Endothelial cell of hepatic sinusoid (primary cell): Measurements from ENCODE around the gene DNAJB4.

Experiments used
- in situ Hi-C: cut with HindIII; loops from 2 replicates; pipeline ENCODE4 v1.10.0; 2017; ENCODE audit warnings: low sequenced_read_pairs

Gene DNAJB4

DNA sequence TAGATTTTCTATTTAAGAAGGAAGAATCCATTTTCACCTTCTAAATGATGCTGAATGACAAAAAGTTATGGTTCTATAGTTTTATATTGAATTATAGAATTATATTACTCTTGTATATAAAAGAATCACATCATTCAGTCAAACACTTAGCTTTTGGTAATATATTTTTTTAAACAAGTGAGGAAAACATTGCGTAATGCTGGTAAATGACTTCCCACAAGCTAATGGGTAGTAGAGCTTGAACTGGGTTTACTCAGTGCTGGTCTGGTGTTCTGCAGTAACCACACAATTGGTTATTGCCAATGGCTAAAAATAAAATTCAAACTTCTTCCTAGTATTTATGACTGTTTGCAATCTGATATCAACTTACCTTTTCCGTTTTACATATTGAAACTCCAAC is 30.4 kb downstream of the DNAJB4 start:
- in situ Hi-C loops: no loop called here

GRCh38 chr1:78036450-78036849 is 31.7 kb downstream of the DNAJB4 start:
- in situ Hi-C loops: no loop called here

- in situ Hi-C loops: no loop called here
Measured at GRCh38 chr1:78038071-78038470, 33.3 kb downstream of the DNAJB4 start.

DNA sequence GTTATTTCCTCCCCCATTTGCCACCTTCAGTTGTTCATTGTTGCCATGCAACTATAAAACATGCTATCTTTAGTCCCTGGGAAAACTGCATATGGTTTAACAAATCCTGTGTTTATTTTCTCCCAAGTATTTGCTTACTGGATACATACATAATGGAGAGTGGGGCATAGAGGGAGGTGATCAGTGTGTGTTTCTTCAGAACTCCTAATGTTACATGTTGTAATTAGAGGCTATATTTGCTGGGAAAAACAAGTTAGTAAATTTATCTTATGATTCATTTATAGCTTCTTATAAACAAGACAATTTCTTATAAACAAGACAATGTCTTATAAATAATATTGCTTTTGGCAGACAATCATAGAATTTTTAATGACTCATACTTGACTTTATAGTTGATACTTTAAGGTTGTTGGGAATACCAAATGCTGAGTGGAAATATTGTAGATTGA is 33.8 kb downstream of the DNAJB4 start:
- in situ Hi-C loops: no loop called here

- in situ Hi-C loops: no loop called here
Measured at GRCh38 chr1:78040484-78041089, 35.8 kb downstream of the DNAJB4 start.

DNA sequence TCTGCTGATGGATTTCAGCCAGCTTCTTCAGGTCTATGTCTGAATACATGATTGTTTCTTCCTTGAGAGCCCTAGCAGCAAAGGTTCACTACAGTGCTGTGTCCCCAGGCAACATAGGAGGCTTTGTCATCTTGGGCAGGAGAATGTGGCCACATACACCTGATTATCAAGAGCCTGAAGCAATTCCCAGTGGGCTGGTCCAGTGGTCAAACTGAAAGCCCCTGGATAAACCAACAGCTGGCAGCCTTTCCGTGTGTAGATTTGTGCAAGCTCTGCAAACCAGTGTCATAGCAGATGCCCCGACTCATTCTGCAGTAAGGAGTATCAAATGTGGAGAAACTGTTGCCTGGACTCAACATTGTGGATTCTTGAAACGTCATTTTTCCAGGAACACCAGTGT is 38.7 kb downstream of the DNAJB4 start:
- in situ Hi-C loops: no loop called here

GRCh38 chr1:78044796-78045562 is 40.2 kb downstream of the DNAJB4 start:
- in situ Hi-C loops: no loop called here

- in situ Hi-C loops: no loop called here
Measured at GRCh38 chr1:78045563-78045925, 40.8 kb downstream of the DNAJB4 start.

- in situ Hi-C loops: no loop called here
Measured at GRCh38 chr1:78045926-78046778, 41.4 kb downstream of the DNAJB4 start, which contains the start of gene GIPC2. Gene GIPC2, plus strand, starts transcription at chr1:78045966. Its CDS starts 129 bp downstream, at chr1:78046095.

DNA sequence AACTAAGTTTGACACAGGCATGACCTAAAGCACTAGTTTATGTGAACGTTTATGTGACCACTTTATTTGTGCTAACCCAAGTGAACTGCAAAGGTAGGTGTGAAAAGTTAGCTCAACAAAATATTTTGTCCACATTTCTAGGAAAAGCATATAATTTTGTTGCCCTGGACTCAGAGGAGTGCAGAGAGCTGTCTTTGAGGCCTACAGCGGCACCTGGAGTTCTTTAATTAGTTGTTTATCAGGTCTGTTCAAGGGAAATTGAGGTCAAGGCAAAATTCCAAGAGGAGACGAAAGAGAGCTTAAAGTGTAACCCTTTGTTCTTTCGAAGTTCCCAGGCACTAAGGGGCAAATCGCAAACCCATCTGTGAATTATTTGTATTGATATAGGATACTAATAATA is 42.4 kb downstream of the DNAJB4 start:
- in situ Hi-C loops: no loop called here

DNA sequence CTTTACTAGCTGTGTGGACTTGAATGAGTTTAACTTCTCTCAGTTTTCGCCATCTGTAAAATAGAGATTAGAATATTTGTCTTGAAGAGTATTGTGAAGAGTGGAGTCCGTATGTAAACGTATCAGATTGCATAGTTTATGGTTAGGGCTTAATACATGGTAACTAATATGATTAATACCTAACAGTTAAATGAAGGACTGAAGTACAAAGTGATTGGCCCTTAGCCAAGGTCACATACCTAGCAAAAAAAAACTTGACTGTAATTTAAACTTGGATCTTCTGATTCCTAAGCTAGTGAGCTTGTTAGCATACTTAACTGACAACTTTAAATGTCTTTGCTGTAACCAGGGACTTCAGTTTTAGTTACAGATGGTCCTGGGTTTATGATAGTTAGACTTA is 42.9 kb downstream of the DNAJB4 start:
- in situ Hi-C loops: no loop called here

GRCh38 chr1:78048446-78048845 is 43.7 kb downstream of the DNAJB4 start:
- in situ Hi-C loops: no loop called here

GRCh38 chr1:78049396-78049795 is 44.7 kb downstream of the DNAJB4 start:
- in situ Hi-C loops: no loop called here

DNA sequence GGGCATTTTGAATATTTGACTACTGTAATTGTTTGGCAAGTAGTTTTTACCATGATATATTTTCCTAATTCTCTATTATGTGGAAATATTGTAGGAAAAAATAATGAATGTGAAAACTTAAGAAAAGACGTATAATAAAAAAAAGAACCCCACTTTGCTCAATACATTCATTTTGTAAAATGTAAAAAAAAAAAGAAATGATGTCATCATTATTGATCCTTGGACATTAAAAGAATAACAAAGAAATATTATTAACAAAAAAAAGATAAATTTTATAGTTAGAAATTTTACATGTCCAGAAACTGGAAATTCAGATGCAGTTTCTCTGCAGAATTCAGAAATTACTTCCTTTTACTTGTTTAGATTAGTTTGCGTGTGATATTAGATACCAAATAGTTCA is 46.3 kb downstream of the DNAJB4 start:
- in situ Hi-C loops: loop anchor here (5.0 kb wide), 1 partner anchor 54 kb away; no protein-coding TSS in a partner anchor

DNA sequence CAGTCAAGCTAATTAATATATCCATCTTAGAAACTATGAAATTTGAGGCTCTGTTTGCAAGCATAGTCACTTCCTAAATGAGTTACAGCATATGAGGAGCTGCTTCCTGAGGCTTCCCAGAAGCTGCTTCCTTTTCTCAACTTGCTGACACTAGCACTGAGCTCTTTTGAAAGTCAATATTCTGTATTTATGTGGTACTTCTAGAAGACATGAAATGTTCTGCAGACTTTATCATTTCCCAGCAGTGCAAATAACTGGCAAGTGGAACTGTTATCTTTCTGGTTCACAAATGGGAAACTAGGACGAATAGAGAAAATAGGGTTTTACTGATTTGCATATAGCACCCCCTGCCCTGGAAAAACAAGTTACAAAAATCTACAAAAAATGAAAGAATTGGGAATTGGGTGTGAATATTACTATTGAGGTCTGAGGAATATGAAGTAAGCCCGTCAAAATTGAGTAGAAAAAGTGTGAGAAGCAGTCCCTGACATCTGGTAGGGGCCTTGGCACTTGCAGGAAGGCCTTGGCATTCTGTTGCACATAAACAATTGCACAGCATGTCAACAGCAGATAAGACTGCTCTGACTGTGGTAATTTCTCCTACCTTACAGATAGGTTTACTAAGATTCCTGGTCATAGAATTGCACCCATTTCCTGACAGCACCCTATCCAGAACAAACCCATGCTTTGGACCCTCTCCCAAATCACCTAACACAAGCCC is 48.1 kb downstream of the DNAJB4 start:
- in situ Hi-C loops: loop anchor here (5.0 kb wide), 1 partner anchor 56 kb away; no protein-coding TSS in a partner anchor

- in situ Hi-C loops: loop anchor here (5.0 kb wide), 1 partner anchor 56 kb away; no protein-coding TSS in a partner anchor
Measured at GRCh38 chr1:78053498-78053897, 48.8 kb downstream of the DNAJB4 start.

GRCh38 chr1:78054559-78054958 is 49.8 kb downstream of the DNAJB4 start:
- in situ Hi-C loops: loop anchor here (5.0 kb wide), 1 partner anchor 57 kb away; no protein-coding TSS in a partner anchor

GRCh38 chr1:78054972-78055371 is 50.2 kb downstream of the DNAJB4 start:
- in situ Hi-C loops: loop anchor here (5.0 kb wide), 1 partner anchor 58 kb away; no protein-coding TSS in a partner anchor

GRCh38 chr1:78055565-78056132 is 50.9 kb downstream of the DNAJB4 start:
- in situ Hi-C loops: no loop called here

DNA sequence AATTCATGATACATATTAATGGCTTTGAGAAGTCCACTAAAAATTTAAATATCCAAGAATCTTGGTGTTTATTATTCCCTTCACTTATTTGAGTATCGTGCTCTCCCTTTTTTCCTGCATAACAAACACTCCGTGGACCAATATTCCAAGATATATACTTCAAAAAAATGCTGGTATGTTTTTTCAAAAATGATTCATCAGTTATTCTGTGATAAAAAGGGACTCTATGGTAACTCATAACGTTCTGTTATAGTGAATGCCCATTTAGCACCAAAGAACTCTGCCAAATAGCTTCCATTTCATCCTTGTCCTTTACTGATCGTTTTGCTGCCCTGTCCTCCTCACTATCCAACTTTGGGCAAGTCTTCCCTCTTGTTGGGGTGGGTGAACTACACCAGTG is 53.9 kb downstream of the DNAJB4 start:
- in situ Hi-C loops: no loop called here
